ENCODE measurements around the gene CDH10.

The CDH10 gene

GRCh38 chr5:24598956-24599355, 45.8 kb downstream of the CDH10 start:
- DNase-seq (ENCODE audit: low read depth) = no peak

GRCh38 chr5:24595329-24595728, 49.4 kb downstream of the CDH10 start:
- DNase-seq (ENCODE audit: low read depth) = no peak

- no peak for DNase-seq (ENCODE audit: low read depth)
These were observed 53.4 kb downstream of the CDH10 start for GRCh38 chr5:24591426-24591825.

GRCh38 chr5:24589566-24589965, 55.2 kb downstream of the CDH10 start:
- DNase-seq (ENCODE audit: low read depth) = no peak

- DNase-seq (ENCODE audit: low read depth) = no peak
These were observed 59.0 kb downstream of the CDH10 start for GRCh38 chr5:24585751-24586150.

GRCh38 chr5:24571302-24571701, 73.5 kb downstream of the CDH10 start:
- DNase-seq (ENCODE audit: low read depth) = no peak

GRCh38 chr5:24566933-24567332, 77.8 kb downstream of the CDH10 start:
- no peak for DNase-seq (ENCODE audit: low read depth)

GRCh38 chr5:24555229-24555628, 89.5 kb downstream of the CDH10 start:
- DNase-seq (ENCODE audit: low read depth) = no peak

GRCh38 chr5:24547132-24547531, 97.6 kb downstream of the CDH10 start:
- DNase-seq (ENCODE audit: low read depth) = no peak

GRCh38 chr5:24539613-24540012, 105.2 kb downstream of the CDH10 start:
- no peak for DNase-seq (ENCODE audit: low read depth)

- no peak for DNase-seq (ENCODE audit: low read depth)
These were observed 106.4 kb downstream of the CDH10 start for GRCh38 chr5:24538346-24538745.

GRCh38 chr5:24535646-24536045, 109.1 kb downstream of the CDH10 start:
- DNase-seq (ENCODE audit: low read depth) = no peak

GRCh38 chr5:24530906-24531305, 113.9 kb downstream of the CDH10 start:
- no peak for DNase-seq (ENCODE audit: low read depth)

GRCh38 chr5:24525414-24525813, 119.4 kb downstream of the CDH10 start:
- no peak for DNase-seq (ENCODE audit: low read depth)

GRCh38 chr5:24512423-24512822, 132.4 kb downstream of the CDH10 start:
- DNase-seq (ENCODE audit: low read depth) = no peak

- DNase-seq (ENCODE audit: low read depth) = no peak
These were observed 134.2 kb downstream of the CDH10 start for GRCh38 chr5:24510523-24510988.

GRCh38 chr5:24509943-24510342, 134.8 kb downstream of the CDH10 start:
- DNase-seq (ENCODE audit: low read depth) = no peak

GRCh38 chr5:24505258-24505657, 139.5 kb downstream of the CDH10 start:
- DNase-seq (ENCODE audit: low read depth) = no peak

- DNase-seq (ENCODE audit: low read depth) = no peak
These were observed 147.1 kb downstream of the CDH10 start for GRCh38 chr5:24497591-24498157.

GRCh38 chr5:24497145-24497544, 147.6 kb downstream of the CDH10 start:
- DNase-seq (ENCODE audit: low read depth) = no peak

GRCh38 chr5:24496268-24496667, 148.5 kb downstream of the CDH10 start:
- DNase-seq (ENCODE audit: low read depth) = no peak

GRCh38 chr5:24492229-24492628, 152.5 kb downstream of the CDH10 start:
- no peak for DNase-seq (ENCODE audit: low read depth)

GRCh38 chr5:24491490-24491889, 153.3 kb downstream of the CDH10 start:
- DNase-seq (ENCODE audit: low read depth) = no peak

GRCh38 chr5:24487368-24488229, 157.2 kb downstream of the CDH10 start:
- DNase-seq (ENCODE audit: low read depth) = no peak

All from stimulated activated CD4-positive, alpha-beta T cell treated with anti-CD3 and anti-CD28 coated beads, Interleukin-2, amount 100 ng/mL, for 4 hours (primary cell).